GM12801 (cell line): ENCODE results near the gene CHST11.

Experiments
- CTCF ChIP-seq: IDR thresholded peaks from one replicate; pipeline ENCODE4 v1.5.1; 2011; ENCODE audit warnings: control low read depth; ENCODE audit not compliant: insufficient read length; ENCODE audit errors: extremely low read depth

CHST11 gene

GRCh38 chr12:104557488-104558195 lies 100.9 kb downstream of the CHST11 start:
- TF ChIP-seq CTCF, result no peak

GRCh38 chr12:104560881-104561280 lies 104.1 kb downstream of the CHST11 start:
- no peak for TF ChIP-seq CTCF

- no peak for TF ChIP-seq CTCF
Observed at GRCh38 chr12:104562763-104563162, 106.0 kb downstream of the CHST11 start.

- no peak for TF ChIP-seq CTCF
Observed at GRCh38 chr12:104565606-104566243, 109.0 kb downstream of the CHST11 start.

- no peak for TF ChIP-seq CTCF
Observed at GRCh38 chr12:104566244-104566993, 109.7 kb downstream of the CHST11 start.

- TF ChIP-seq CTCF, result no peak
Observed at GRCh38 chr12:104567832-104568486, 111.2 kb downstream of the CHST11 start.

- no peak for TF ChIP-seq CTCF
Observed at GRCh38 chr12:104568487-104568868, 111.7 kb downstream of the CHST11 start.
